ENCODE data around the gene COPS9. TPM values are rescaled to one million over a fixed set of nuclear protein-coding genes. Genes with fewer than 3 reads are reported as not detected.

COPS9 gene
- total RNA-seq, 1 donor from 2014 or later = 190 TPM

GRCh38 chr2:240162531-240162930, 26.4 kb upstream of the COPS9 start:
- DNase-seq = no peak
- Histone ChIP-seq H3K27ac (replicated peaks) (no peak overlapping the region), H3K9me3 (replicated peaks) (no peaks in the 10 kb centered on the region), H3K36me3 (no peaks in the 10 kb centered on the region), H3K27me3 (ENCODE audit: low read depth) (peaks cover 32% of the 10 kb centered on the region), H3K4me3 (no peak overlapping the region), H3K4me1 (no peaks in the 10 kb centered on the region)
- intact Hi-C loops (cut with micrococcal nuclease) = no loop called here
- TF ChIP-seq CTCF (IDR thresholded peaks at IDR 0.05; ENCODE audit: borderline replicate concordance) = no peak

- Histone ChIP-seq H3K4me1 (no peaks in the 10 kb centered on the region), H3K4me3 (no peak overlapping the region), H3K36me3 (no peaks in the 10 kb centered on the region), H3K27me3 (ENCODE audit: low read depth) (peaks cover 32% of the 10 kb centered on the region), H3K9me3 (replicated peaks) (no peaks in the 10 kb centered on the region), H3K27ac (replicated peaks) (no peak overlapping the region)
- intact Hi-C loops (cut with micrococcal nuclease) = no loop called here
- no peak for DNase-seq
- TF ChIP-seq CTCF (IDR thresholded peaks at IDR 0.05; ENCODE audit: borderline replicate concordance) = no peak
Observed at GRCh38 chr2:240162032-240162431, 25.9 kb upstream of the COPS9 start.

- Histone ChIP-seq H3K4me3 (no peak overlapping the region), H3K27ac (replicated peaks) (no peak overlapping the region), H3K9me3 (replicated peaks) (no peaks in the 10 kb centered on the region), H3K36me3 (no peaks in the 10 kb centered on the region), H3K27me3 (ENCODE audit: low read depth) (peaks cover 26% of the 10 kb centered on the region), H3K4me1 (no peaks in the 10 kb centered on the region)
- intact Hi-C loops (cut with micrococcal nuclease) = no loop called here
- TF ChIP-seq CTCF (IDR thresholded peaks at IDR 0.05; ENCODE audit: borderline replicate concordance) = no peak
- DNase-seq = no peak
Observed at GRCh38 chr2:240161087-240161750, 25.1 kb upstream of the COPS9 start.

- Histone ChIP-seq H3K36me3 (no peaks in the 10 kb centered on the region), H3K9me3 (replicated peaks) (no peaks in the 10 kb centered on the region), H3K4me3 (no peak overlapping the region), H3K27me3 (ENCODE audit: low read depth) (peaks cover 24% of the 10 kb centered on the region), H3K4me1 (no peaks in the 10 kb centered on the region), H3K27ac (replicated peaks) (no peak overlapping the region)
- intact Hi-C loops (cut with micrococcal nuclease) = no loop called here
- no peak for DNase-seq
- TF ChIP-seq CTCF (IDR thresholded peaks at IDR 0.05; ENCODE audit: borderline replicate concordance) = no peak
Observed at GRCh38 chr2:240160291-240161086, 24.4 kb upstream of the COPS9 start.

- Histone ChIP-seq H3K27me3 (ENCODE audit: low read depth) (peaks cover 30% of the 10 kb centered on the region), H3K36me3 (no peaks in the 10 kb centered on the region), H3K27ac (replicated peaks) (no peak overlapping the region), H3K4me1 (no peaks in the 10 kb centered on the region), H3K4me3 (no peak overlapping the region), H3K9me3 (replicated peaks) (no peaks in the 10 kb centered on the region)
- DNase-seq = no peak
- TF ChIP-seq CTCF (IDR thresholded peaks at IDR 0.05; ENCODE audit: borderline replicate concordance) = no peak
- intact Hi-C loops (cut with micrococcal nuclease) = no loop called here
Observed at GRCh38 chr2:240159251-240159839, 23.2 kb upstream of the COPS9 start.

Data from left ventricle myocardium inferior (tissue), 1 donor.